Endothelial cell of umbilical vein (primary cell): ENCODE data around the gene ZNF821. TPM values are rescaled to one million over a fixed set of nuclear protein-coding genes. Genes with fewer than 3 reads are reported as not detected.

ENCODE experiments used
- polyA plus RNA-seq, 4 experiments: library from polyadenylated mRNA; depleted of rRNA in 3 of 4; stranded (reverse) in 3 of 4; unstranded in 1 of 4; fragments of >200 nt; gene quantifications; 2 replicates each; pipeline versions ENCODE4 v1.2.1 to v1.2.3, GENCODE V29; 2011 to 2012; ENCODE audit warnings: missing spikeins in 1 of 4
- total RNA-seq: library from RNA; stranded (reverse); gene quantifications from 2 replicates; pipeline ENCODE4 v1.2.3, GENCODE V29; 2021

Gene ZNF821
- total and polyA plus RNA-seq, 2 donors (not counting 3 experiments of a cell fraction or from before 2014, with no cell fraction given), result 7.3 to 8.1 TPM

Other genes with a start within 250 kb of the ZNF821 start
- 8.0 and 8.2 TPM in 2 replicates for gene PHLPP2, start 159.5 kb downstream of the ZNF821 start, total RNA-seq
- 3.7 and 4.1 TPM in 2 replicates for gene PHLPP2, start 159.5 kb downstream of the ZNF821 start, polyA plus RNA-seq
- 85.3 and 88.4 TPM in 2 replicates for gene AP1G1, start 75.3 kb downstream of the ZNF821 start, total RNA-seq
- gene AP1G1, start 75.3 kb downstream of the ZNF821 start, polyA plus RNA-seq, result 55.5 and 57.4 TPM in 2 replicates
- gene ATXN1L, start 38.2 kb downstream of the ZNF821 start, total RNA-seq, result 23.9 and 24.9 TPM in 2 replicates
- 14.9 and 15.6 TPM in 2 replicates for gene ATXN1L, start 38.2 kb downstream of the ZNF821 start, polyA plus RNA-seq
- gene IST1, start 11.3 kb upstream of the ZNF821 start, total RNA-seq, result 165 and 185 TPM in 2 replicates
- 136 and 145 TPM in 2 replicates for gene IST1, start 11.3 kb upstream of the ZNF821 start, polyA plus RNA-seq
- not detected in 2 replicates for gene PKD1L3, start 116.2 kb upstream of the ZNF821 start, total RNA-seq
- gene PKD1L3, start 116.2 kb upstream of the ZNF821 start, polyA plus RNA-seq, result not detected in 2 replicates
- gene DHODH, start 124.6 kb upstream of the ZNF821 start, total RNA-seq, result 9.2 and 9.7 TPM in 2 replicates
- 3.4 and 5.8 TPM in 2 replicates for gene DHODH, start 124.6 kb upstream of the ZNF821 start, polyA plus RNA-seq
- not detected in 2 replicates for gene HP, start 170.3 kb upstream of the ZNF821 start, total RNA-seq
- gene HP, start 170.3 kb upstream of the ZNF821 start, polyA plus RNA-seq, result not detected in 2 replicates
- gene HPR, start 179.0 kb upstream of the ZNF821 start, total RNA-seq, result not detected in 2 replicates
- gene HPR, start 179.0 kb upstream of the ZNF821 start, polyA plus RNA-seq, result not detected in 2 replicates
- 11.7 and 12.7 TPM in 2 replicates for gene TXNL4B, start 209.4 kb upstream of the ZNF821 start, total RNA-seq
- 8.7 and 10.0 TPM in 2 replicates for gene TXNL4B, start 209.4 kb upstream of the ZNF821 start, polyA plus RNA-seq
- gene DHX38, start 209.7 kb upstream of the ZNF821 start, total RNA-seq, result 78.4 and 78.6 TPM in 2 replicates
- 39.7 and 47.3 TPM in 2 replicates for gene DHX38, start 209.7 kb upstream of the ZNF821 start, polyA plus RNA-seq